Superior temporal gyrus (tissue), 1 donor: ENCODE data around the gene KCTD3.

Experiments
- DNase-seq: peaks from one replicate; pipeline ENCODE4 v3.0.0-alpha.2; 2016; ENCODE audit errors: extremely low spot score

KCTD3 gene

DNA sequence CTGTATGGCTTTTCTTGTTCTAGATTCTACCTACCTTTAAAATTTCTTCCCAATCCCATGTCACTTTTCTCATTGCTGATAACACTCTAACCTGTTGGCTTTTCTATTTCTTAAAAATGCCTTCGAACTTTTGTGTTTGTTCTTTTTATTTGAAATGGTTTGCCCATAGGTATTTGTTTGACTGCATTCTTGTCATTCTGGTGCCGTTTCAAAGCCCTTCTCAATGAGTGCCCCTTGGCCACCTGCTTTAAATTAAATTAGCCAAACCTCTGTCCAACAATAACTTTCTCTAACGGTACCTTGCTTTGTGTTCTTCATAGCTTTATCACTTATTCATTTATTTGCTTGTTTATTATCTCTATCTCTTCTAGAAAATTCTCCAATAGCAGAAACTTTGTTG is 38.9 kb downstream of the KCTD3 start:
- no peak for DNase-seq

DNA sequence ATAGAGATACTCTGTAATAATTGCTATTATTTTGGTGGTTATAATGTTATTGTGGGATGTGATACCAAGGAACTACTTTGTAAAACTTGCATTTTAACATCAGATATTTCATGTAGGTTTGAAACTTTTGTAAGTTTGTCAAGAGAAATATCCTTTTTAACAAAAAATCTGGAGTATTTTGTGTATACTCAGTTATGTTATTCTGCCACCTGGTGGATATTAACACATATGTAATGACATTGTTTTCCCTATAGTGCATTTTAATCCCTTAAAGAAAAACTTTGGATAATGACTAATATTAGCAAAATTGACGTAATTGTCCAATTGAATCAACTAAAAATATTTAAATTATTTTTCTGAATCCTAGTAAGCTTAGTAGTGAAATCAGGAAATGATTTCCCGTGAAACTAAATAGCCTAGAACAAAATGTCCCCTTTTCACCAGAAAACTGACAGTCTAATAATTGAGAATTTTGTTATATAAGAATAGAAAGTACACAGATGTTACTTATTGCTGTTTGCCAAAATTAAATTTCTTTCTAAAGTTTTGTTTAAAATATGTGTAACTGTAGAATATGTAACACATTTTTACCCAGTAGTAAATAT is 39.6 kb downstream of the KCTD3 start:
- DNase-seq, result peak; percentile 58

DNA sequence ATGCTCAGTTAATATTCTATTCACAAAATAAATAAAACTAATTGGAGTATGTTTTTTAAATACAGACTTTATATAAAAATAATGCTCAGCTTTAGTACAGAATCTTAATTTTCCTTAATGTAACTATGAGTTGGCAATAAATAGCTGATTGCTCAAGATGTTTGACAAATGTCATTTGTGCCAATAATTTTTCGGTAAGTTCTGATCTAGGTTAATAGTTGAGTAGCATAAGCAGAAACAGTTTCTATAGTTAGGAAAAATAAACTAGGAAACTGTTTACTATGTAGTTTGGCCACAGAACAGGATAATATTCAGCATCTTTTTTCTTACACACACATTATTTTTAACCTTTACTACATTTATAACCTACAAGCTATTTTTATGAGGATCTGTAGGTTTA is 40.3 kb downstream of the KCTD3 start:
- DNase-seq, result no peak

DNA sequence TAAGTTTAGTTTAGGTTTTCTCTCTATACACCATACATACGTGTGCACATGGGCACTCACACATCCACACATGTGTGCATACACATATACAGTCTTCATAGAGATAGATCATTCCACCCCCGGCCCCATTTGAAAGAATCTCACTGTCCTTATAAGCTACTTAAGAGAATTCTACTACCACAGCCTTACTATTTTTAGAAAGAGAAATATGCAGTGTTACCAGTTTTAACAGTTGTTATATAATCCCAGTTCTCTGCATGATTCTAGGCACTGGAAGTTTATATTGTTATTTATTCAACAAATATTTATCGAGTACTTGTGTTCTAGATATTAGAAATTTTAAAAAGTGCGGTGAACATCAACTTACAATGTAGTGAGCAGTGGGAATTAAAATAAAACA is 41.5 kb downstream of the KCTD3 start:
- no peak for DNase-seq

DNA sequence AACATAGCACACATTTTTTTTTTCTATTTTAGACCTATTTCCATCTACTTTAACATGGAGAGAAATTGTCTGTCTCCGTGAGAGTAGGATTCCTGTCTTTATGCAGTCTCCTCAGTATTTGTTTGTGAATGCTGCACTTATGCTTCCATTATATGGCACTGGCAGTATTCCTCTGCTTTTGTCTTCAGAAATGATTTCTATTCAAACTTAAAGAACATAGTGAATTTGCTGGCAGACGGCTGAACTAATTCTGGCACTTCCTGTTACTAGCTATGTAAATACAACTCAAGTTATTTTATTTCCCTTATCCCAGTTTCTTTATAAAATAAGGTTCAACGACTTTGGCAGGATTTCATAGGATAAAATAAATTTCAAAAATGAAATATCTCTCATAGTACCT is 45.3 kb downstream of the KCTD3 start:
- no peak for DNase-seq

DNA sequence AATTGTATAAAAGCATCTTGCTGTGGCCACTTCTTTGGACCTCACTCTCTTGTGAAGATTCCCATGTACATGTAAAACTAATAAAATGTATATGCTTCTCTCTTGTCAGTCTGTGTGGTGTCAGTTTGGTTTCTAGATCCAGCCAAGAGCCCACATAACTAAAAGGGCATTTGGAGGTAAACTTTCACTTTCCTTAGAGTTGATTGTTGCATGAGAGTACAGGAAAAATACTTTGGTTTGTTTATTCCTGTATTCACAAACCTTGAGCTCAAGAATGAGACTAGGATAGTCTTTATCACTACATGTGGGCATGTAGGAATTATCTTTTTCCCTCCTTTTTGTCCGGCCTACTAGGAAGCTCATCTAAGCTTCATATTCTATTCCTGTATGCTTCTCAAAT is 50.9 kb downstream of the KCTD3 start:
- no peak for DNase-seq

DNA sequence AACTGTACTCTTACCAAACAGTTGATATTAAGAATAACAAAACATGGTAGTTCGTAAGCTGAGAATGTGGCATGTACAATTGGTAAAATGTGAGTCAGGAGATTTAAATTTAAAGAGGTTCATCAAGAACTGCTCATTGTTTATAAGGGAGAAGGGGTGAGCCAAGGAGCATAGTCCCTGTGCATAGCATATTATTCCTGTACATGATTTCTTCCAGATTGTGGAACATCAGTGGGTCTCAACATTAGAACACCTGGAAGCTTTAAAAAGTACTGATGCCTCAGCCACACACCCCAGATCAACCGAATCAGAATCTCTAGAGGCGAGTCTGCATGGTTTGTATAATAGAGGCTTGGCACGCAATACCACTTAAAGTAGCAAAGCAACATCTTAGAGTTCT is 56.1 kb downstream of the KCTD3 start:
- DNase-seq, result no peak

DNA sequence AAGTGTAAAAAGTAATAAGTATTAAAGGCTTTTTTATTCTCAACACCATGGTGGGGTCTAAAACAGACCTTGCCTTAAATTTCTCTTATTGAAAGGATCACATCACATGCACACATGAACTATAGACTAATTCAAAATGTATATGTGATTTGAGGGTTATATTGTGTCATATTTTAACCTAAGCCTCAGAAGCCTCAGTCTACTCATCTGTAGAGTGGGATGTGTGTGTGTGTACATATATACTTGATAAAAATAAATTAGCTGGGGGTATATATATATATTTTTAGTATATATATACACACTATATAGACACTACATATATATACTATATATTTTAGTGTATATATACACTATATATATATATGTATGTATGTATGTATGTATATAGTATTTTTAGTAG is 58.8 kb downstream of the KCTD3 start:
- DNase-seq, result no peak

DNA sequence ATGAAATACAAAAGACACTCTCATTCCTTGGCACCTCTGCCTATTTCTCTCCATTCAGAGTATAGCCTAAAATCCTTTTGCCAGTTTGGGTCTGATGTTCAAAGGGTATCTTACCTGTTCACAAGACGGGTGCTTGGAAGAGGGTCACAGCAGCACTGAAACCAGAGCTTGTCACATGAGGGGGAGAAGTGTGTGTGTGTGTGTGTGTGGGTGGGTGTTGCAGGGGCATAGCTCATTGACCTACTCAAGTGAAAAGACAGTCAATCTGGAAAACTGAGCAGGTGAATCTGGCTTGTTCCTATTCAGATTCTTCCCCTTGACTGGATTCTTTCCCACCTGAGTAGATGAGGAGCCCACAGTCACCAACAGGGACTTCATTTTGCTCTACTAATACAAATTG is 63.9 kb downstream of the KCTD3 start:
- DNase-seq, result no peak

DNA sequence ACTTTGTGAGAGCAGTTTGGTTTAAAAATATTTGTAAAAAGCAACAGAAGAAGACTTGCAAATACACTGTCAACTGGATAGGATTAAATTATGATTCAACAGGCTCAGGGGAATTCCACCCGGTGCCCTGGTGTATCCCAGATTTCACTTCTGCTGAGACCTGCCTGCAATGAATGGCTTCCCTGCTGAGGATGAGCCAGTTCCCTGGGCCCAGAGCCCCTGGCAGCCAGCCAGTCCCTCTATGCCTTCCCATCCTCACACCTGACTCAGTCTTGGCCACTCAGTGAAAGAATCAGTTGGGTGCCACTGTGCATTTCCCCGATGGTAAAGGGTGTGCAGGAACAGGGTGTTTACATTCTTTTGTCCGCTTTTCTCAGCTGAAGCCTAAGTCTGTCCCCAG is 64.4 kb downstream of the KCTD3 start:
- DNase-seq, result no peak

DNA sequence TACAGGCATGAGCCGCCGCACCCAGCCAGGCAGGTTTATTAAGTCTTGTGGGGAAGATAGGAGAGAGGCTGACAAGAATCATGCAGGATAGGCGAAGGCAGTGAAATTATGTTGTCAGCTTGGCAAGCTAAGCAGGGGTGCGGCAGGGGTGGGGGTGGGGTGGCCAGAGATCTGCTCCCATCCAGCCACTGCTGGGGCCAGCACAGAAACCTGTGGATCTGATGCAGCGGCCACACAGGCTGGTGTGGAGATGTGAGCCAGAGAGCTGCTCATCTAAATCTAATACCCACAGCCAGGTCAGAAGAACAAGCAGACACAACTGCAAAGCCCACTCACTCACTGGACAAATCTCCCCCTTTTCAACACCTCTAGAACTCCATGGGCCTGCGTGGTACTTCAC is 68.7 kb downstream of the KCTD3 start:
- no peak for DNase-seq

DNA sequence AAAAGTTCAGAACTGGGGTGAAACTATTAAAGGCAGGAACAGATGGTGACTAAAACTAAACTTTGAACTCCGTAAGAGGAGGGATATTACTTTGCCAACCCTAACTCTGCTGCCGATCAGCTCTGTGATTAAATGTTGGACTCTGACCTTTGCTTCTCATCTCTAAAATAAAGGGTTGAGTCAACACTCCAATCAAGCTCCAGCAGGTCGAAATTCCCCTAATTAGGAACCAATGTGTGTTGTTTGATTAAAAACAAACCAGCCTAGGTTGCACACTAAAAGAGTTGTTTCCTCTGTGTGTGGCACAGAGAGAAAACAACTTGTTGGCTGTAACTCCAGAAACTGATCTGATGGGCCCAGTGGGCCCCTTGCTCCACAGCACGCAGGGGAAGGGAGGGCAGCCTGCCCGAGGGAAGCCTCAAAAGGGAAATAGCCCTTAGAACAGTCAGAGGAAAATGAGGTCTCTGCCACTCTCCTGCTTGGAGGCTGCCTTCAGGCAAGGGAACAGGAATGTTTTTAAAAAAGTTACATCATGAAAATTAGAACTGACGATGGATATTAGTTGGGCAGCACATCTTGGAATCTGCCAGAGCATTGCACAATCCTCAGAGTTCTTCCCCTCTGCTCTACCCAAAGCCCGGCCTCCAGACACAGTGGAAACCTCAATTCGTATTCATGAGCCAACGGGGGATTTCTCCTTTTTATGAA is 69.3 kb downstream of the KCTD3 start:
- no peak for DNase-seq

DNA sequence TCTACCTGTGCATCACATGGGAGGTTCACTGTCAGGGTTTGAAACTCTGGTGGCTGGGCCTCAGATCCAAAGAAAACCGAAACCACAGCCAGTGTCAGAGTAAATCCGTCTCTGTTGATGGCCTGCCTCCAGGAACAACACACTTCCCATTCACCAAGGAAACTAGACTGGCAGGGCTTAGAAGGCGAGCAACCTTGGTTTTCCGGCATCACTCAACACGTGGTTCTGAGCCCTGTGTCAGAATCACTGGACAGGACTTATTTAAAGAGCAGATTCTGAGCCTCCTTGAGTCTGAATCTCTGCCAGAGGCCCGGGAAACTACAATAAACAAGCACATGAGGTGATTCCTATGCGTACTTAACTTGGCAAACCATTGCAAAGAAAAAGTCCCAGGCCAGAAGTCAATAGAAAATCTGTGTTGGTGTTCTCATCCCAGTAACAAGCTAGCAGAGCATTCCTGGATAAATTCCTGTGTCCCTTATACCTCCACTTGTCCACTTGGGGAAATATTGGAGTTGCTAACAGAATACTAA is 70.0 kb downstream of the KCTD3 start:
- DNase-seq, result no peak

DNA sequence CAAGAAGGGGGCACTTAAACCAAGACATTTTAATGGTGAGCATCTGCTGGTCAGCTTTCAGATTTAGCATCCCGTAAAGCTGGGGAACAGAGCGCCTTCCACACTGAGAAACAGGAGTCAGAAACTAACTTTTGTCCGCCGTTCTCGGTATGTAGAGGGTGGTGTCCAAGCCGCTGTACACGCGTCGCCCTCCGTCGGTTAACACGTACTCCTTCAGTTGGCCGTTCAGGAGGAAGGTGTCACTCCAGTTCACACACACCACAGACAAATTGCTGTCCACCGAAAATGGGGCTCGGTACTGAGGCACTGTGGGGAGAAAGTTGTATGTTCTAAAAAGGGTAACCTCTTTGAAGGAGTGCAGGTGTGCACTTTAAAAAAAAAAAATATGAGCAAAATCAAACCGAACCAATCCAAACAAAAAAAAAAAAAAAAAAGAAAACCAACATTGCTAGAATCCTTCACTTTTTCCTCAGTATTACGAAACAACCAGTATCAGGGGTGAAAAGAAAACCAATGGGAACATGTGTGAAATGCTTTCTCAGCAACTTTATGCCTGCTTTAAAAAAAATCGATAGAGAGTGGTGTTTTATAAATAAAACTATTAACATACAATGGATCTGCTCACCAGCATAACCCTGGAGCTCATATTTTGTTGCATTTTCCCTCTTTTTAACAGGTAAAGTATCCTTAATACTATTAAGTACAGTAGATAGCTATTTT is 73.5 kb downstream of the KCTD3 start:
- DNase-seq, result no peak

DNA sequence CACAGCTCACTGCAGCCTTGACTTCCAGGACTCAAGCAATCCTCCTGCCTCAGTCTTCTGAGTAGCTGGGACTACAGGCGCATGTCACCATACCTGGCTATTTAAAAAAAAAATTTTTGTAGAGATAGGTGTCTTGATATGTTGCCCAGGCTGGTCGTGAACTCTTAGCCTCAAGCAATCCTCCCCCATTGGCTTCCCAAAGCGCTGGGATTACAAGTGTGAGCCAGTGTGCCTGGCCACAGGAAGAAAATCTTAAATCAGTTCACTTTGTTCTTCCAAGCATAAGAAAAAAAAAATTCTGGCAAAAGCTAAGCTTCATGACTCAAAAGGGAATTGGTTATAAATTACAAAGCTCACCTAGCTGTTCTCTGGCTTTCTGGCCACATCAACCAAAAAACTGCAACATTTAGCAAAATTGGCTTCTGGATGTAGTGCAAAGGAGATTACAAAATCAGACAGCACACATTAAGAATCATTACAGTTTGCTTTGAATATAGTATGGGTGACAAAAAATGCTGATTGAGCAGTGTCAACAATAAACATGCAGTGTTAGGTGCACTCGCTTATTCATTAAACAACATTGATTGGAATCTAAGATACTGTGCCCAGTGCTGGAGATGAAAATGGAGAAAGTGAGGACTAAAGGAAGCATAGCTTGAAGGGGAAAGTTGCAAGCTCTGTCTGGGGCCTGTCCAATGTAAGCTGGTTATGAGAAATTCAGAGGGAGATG is 76.7 kb downstream of the KCTD3 start:
- DNase-seq, result no peak

DNA sequence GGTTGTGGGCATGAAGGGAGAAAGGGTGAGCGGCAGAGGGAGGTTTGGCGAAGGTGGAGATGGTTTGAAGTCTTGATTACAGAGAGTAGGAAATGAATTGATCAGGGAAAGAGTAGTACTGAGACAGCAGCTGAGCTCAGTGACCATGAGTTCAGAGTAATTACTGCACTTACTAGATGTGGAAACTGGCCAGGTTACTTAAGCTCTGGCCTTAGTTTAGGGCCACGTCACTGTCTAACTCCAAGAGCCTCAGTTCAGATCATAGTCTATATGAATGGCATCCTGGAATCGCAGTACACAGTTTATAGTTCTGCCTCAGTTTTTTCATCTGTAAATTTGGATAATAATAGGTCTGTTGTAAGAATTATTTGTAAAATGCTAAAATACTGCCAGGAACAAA is 78.1 kb downstream of the KCTD3 start:
- no peak for DNase-seq

DNA sequence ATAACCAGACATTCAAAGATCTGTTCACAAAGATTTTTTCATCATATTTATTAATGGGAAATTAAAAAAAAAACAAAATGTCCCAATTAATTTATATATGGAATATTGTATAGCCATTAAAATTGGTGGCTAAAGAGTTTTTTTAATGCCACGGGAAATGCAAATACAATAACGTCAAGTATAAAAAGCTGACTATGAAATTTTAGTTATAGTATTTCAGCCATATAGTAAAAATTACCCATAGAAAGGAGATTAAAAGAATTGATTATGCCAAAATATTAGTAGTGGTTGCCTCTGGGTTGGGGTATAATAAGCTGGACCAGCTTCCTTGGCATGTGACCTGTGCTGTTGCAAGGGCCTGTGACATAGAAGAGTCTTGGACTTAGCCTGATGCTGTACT is 78.8 kb downstream of the KCTD3 start:
- DNase-seq, result no peak

DNA sequence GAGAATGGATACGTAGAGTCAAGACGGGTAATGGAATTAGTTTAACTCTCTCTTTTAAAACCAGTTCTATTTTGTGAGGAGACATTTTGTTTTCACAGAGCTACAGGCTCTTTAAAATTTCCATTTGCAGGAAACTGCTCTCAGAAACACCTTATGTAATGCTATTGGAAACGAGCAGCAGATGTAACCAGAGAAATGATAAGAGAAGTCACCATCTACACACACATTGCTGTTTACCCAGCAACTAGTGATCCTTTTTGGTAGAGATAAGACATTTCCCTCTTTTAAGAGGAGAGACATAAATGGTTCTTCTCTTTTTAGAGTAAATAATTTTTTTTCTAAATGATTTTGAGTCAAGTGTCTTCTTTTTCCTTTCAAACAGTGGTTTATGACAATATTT is 80.6 kb downstream of the KCTD3 start:
- no peak for DNase-seq

DNA sequence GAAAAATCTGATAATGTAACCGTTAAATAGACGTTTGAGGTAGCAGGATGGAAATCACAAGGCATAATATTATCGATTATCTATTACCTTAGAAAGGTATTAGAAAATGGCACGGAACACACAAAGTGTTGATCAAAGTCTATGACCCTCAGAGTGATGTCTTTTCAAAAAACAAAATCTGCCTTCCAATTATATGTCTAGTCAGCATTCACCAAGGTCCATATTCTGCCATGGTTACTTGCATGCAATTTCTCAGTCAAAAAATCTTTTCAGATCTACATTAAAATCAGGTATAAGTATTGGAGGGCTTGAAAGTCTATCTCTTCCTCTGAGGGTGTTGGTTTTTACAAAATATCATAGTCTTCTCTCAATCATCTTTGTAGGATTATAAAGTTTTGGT is 81.9 kb downstream of the KCTD3 start:
- no peak for DNase-seq

DNA sequence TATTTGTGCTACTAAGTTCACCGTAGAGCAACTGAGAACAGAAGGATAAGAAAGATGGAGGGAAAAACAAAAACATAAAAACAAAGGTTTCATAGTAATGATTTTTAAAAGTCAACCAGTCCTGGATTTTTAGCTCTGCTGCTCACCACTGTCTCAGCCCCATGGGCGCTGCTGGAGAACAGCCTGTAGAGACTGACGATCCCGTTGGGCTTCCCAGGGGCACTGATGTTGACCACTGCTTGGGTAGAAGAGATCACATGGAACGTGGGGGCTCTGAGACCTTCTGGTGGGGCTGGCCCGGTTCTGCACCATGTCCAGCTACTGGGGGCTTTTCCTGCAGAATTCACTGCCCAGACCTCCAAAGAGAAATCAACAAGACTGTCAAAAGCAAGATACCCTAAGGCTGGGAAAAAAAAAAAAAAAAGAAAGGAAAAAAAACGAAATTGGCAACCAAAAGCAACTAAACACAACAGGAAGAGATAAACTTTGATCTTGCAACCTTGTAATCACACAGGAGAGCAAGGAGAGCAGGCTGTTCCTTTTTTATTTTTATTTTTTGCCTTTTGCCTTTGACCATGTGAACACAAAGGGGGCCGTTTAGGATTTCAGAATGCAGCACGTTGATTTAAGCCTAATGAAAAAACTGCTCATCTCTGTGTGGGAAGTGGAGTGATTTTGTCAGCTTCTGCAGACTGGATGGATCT is 83.5 kb downstream of the KCTD3 start:
- DNase-seq, result no peak

DNA sequence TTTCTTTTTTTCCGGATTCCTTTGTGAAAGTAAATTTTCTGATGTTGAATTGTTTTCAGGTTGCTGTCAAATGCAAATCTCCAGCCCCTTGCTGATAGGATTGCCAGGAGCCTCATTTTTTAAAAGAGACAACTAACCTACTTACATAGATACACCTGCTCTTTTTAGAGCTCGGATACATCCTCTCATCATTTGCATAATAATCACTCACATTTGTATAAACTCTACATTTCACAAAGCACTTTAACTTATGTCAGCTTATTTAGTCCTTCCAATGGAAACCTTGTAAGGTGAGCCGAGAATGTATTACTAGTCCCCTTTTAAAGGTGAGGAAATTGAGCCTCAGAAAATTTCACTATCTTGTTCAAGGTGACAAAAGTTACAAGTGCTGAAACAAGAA is 84.8 kb downstream of the KCTD3 start:
- no peak for DNase-seq

DNA sequence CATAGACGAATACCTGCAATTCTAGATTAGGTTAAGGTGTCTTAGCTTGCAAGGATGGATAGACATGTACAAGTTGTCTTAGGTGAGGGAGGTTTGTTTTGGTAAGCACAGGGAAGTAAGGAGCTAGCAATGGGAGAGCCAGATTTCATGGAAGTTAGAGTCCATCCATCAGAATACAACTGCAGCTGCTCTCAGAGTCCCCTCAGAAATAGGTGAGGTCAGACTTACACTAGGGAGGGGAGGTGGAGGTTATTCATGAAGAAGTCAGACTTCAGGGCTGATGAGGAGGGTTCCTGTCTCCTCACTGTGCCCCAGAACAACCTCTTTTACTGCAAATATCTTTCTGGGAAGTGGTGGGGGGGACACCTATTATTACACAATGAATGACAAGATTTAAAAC is 85.3 kb downstream of the KCTD3 start:
- DNase-seq, result no peak
